Endothelial cell of umbilical vein (primary cell): Measurements from ENCODE around the gene FXYD6. TPM values are rescaled to one million over a fixed set of nuclear protein-coding genes. Genes with fewer than 3 reads are reported as not detected.

Experiments used
- BruUV-seq: library from RNA; stranded (reverse); fragments of 400-500 nt; replicated peaks from 2 replicates; lab custom pipeline; 2021; lab: Mats Ljungman, UMichigan
- CTCF ChIA-PET: fragments of 300-600, 350-600 bp; sonication (Branson Sonifier 250); formaldehyde crosslinking; loops from one replicate; lab custom pipeline; 2021; ENCODE audit warnings: antibody characterized with exemption, inconsistent platforms; lab: Charles Lee
- POLR2A ChIA-PET: fragments of 300-600, 350-600 bp; sonication (Branson Sonifier 250); formaldehyde crosslinking; loops from one replicate; lab custom pipeline; 2021; ENCODE audit warnings: antibody characterized with exemption, inconsistent platforms; lab: Charles Lee
- DNase-seq: peaks from one replicate; pipeline ENCODE4 v3.0.0-alpha.2; 2011; ENCODE audit warnings: low read depth, low spot score
- FAIRE-seq: peaks from 2 replicates; lab custom pipeline; 2011; peaks lifted over from hg19 to GRCh38; lab: Jason Lieb, UNC
- H2AFZ ChIP-seq: 2 replicates; pipeline ENCODE4 v1.6.0; 2012; ENCODE audit warnings: low read depth, low read length, control low read depth, inconsistent platforms
- H3K27ac ChIP-seq: 2 replicates; pipeline ENCODE4 v1.5.1; 2011; ENCODE audit warnings: low read depth, mild to moderate bottlenecking, control low read depth, low read length, moderate library complexity; ENCODE audit not compliant: insufficient read depth
- H3K27me3 ChIP-seq, 2 experiments: 2 replicates each; pipeline versions ENCODE4 v1.6.0 to v1.6.1; 2011; ENCODE audit warnings: low read length in 2 of 2, mixed read lengths in 1 of 2; ENCODE audit not compliant: control insufficient read depth in 2 of 2, insufficient read depth in 2 of 2
- H3K36me3 ChIP-seq, 2 experiments: 2 replicates in 1 of 2; 3 replicates in 1 of 2; pipeline ENCODE4 v1.5.1; 2011; ENCODE audit warnings: low read length in 2 of 2, mild to moderate bottlenecking in 1 of 2, moderate library complexity in 1 of 2; ENCODE audit not compliant: control insufficient read depth in 2 of 2, insufficient read depth in 2 of 2; ENCODE audit errors: extremely low read depth in 1 of 2
- H3K4me1 ChIP-seq: 3 replicates; pipeline ENCODE4 v1.5.1; 2011; ENCODE audit warnings: mild to moderate bottlenecking, low read length; ENCODE audit not compliant: control insufficient read depth, insufficient read depth; ENCODE audit errors: extremely low read depth
- H3K4me2 ChIP-seq: 2 replicates; pipeline ENCODE4 v1.6.1; 2011; ENCODE audit warnings: low read length, control low read depth, mixed read lengths; ENCODE audit not compliant: insufficient read depth
- H3K4me3 ChIP-seq, 3 experiments: fragments of 200-600 bp in 1 of 3; sonication (generic), shearing (Covaris generic) in 1 of 3; replicated peaks in 1 of 3; 2 replicates each; pipeline ENCODE4 v1.5.1; 2011 to 2016; ENCODE audit warnings: control low read depth in 3 of 3, low read length in 3 of 3, mild to moderate bottlenecking in 2 of 3, inconsistent platforms in 1 of 3, low read depth in 1 of 3, moderate library complexity in 1 of 3; ENCODE audit not compliant: insufficient read depth in 1 of 3
- H3K79me2 ChIP-seq: 2 replicates; pipeline ENCODE4 v1.6.0; 2012; ENCODE audit warnings: low read length, inconsistent platforms; ENCODE audit not compliant: control insufficient read depth, insufficient read depth
- H3K9ac ChIP-seq: replicated peaks from 2 replicates; pipeline ENCODE3; 2011; ENCODE audit warnings: low read length, control low read depth; ENCODE audit not compliant: insufficient read depth; ENCODE audit errors: extremely low read depth
- H3K9me1 ChIP-seq: replicated peaks from 3 replicates; pipeline ENCODE4 v1.6.0; 2011; ENCODE audit warnings: mild to moderate bottlenecking, low read length; ENCODE audit not compliant: control insufficient read depth, insufficient read depth; ENCODE audit errors: extremely low read depth
- H3K9me3 ChIP-seq: replicated peaks from 2 replicates; pipeline ENCODE4 v1.5.1; 2012; ENCODE audit warnings: low read length, inconsistent platforms; ENCODE audit not compliant: control insufficient read depth, insufficient read depth
- H4K20me1 ChIP-seq: replicated peaks from 2 replicates; pipeline ENCODE3; 2011; ENCODE audit warnings: mild to moderate bottlenecking, low read length; ENCODE audit not compliant: control insufficient read depth, insufficient read depth; ENCODE audit errors: extremely low read depth
- CTCF ChIP-seq, 2 donors: IDR thresholded peaks; 1 replicate in 1 of 2; 2 replicates in 1 of 2; pipeline ENCODE4 v1.5.1; 2011; ENCODE audit warnings: low read length in 2 of 2, mild to moderate bottlenecking in 2 of 2, moderate library complexity in 2 of 2, control low read depth in 1 of 2, inconsistent platforms in 1 of 2, low read depth in 1 of 2; ENCODE audit not compliant: insufficient read depth in 1 of 2; ENCODE audit errors: extremely low read depth in 1 of 2
- EZH2 ChIP-seq: IDR thresholded peaks from 2 replicates; pipeline ENCODE4 v1.6.1; 2012; ENCODE audit warnings: borderline replicate concordance, low read depth, mild to moderate bottlenecking, moderate library complexity, low read length, inconsistent platforms; ENCODE audit not compliant: severe bottlenecking
- FOS ChIP-seq: IDR thresholded peaks from 2 replicates; pipeline ENCODE4 v1.6.1; 2011; ENCODE audit warnings: mild to moderate bottlenecking, low read length, moderate library complexity, borderline replicate concordance; ENCODE audit not compliant: insufficient read depth
- GATA2 ChIP-seq: IDR thresholded peaks from 2 replicates; pipeline ENCODE4 v1.7.0; 2011; ENCODE audit warnings: low read depth, mild to moderate bottlenecking, moderate library complexity, mixed read lengths, low read length; ENCODE audit not compliant: insufficient read length, insufficient read depth
- JUN ChIP-seq: IDR thresholded peaks from 2 replicates; pipeline ENCODE4 v1.6.1; 2011; ENCODE audit warnings: borderline replicate concordance, low read depth; ENCODE audit not compliant: insufficient read length, insufficient read depth
- MAX ChIP-seq: IDR thresholded peaks from 2 replicates; pipeline ENCODE4 v1.6.1; 2011; ENCODE audit not compliant: insufficient read depth, insufficient read length
- MYC ChIP-seq: IDR thresholded peaks from one replicate; pipeline ENCODE4 v1.6.1; 2011; ENCODE audit warnings: mild to moderate bottlenecking, low read depth, low read length
- POLR2A ChIP-seq: IDR thresholded peaks from 2 replicates; pipeline ENCODE4 v1.6.1; 2012; ENCODE audit warnings: low read depth, mild to moderate bottlenecking, control low read depth, low read length
- POLR2AphosphoS5 ChIP-seq: IDR thresholded peaks from 2 replicates; pipeline ENCODE4 v1.6.1; 2012; ENCODE audit warnings: low read depth, mild to moderate bottlenecking, control low read depth, low read length, moderate library complexity; ENCODE audit not compliant: insufficient read depth
- dilution Hi-C: fragments of 300-500 bp; cut with MboI; formaldehyde crosslinking; loops from one replicate; pipeline ENCODE4 v1.15.0; 2019; ENCODE audit warnings: low sequenced_read_pairs; ENCODE audit not compliant: extremely low pct_ligation_motif_present
- intact Hi-C: fragments of 100-400 bp; cut with micrococcal nuclease; formaldehyde crosslinking; loops from one replicate; pipeline ENCODE4 v1.10.0; 2022
- polyA plus RNA-seq, 4 experiments: library from polyadenylated mRNA; depleted of rRNA in 3 of 4; stranded (reverse) in 3 of 4; unstranded in 1 of 4; fragments of >200 nt; gene quantifications; 2 replicates each; pipeline versions ENCODE4 v1.2.1 to v1.2.3, GENCODE V29; 2011 to 2012; ENCODE audit warnings: missing spikeins in 1 of 4
- total RNA-seq: library from RNA; stranded (reverse); gene quantifications from 2 replicates; pipeline ENCODE4 v1.2.3, GENCODE V29; 2021

Gene FXYD6
- total and polyA plus RNA-seq, 2 donors (not counting 3 experiments of a cell fraction or from before 2014, with no cell fraction given): 1.4 to 8.7 TPM

GRCh38 chr11:117842131-117842941 lies 34.1 kb downstream of the FXYD6 start:
- no peak overlapping the region for H3K4me3 ChIP-seq
- intact Hi-C loops: no loop called here
- H3K4me1 ChIP-seq: no peaks in the 10 kb centered on the region
- H3K36me3 ChIP-seq: no peaks in the 10 kb centered on the region
- BruUV-seq: no TSS peak
- no peak overlapping the region for H3K27ac ChIP-seq
- H3K79me2 ChIP-seq: no peaks in the 10 kb centered on the region
- H3K4me2 ChIP-seq: no peak overlapping the region
- TF ChIP-seq MYC (no peak), JUN (no peak), EZH2 (no peak), CTCF (IDR thresholded peaks at IDR 0.05; ENCODE audit: extremely low read depth in 1 of 2, insufficient read depth in 1 of 2, low read depth in 1 of 2, low read length in 2 of 2) (no peak), POLR2AphosphoS5 (no peak), MAX (no peak), GATA2 (no peak), POLR2A (no peak), FOS (no peak)
- no peak overlapping the region for H2AFZ ChIP-seq
- H3K9me1 ChIP-seq: no peaks in the 10 kb centered on the region
- H3K9ac ChIP-seq: no peak overlapping the region
- H4K20me1 ChIP-seq: no peaks in the 10 kb centered on the region
- ChIA-PET CTCF (interaction anchor here (0.6 to 7.8 kb wide), 8 partner anchors 9 to 211 kb away, joined by 3 to 229 read pairs (median 10); no protein-coding TSS in a partner anchor), POLR2A (no interaction called here)
- DNase-seq (no peak), FAIRE-seq (no peak)
- H3K27me3 ChIP-seq: peaks cover 0 to 7% of the 10 kb centered on the region in 2 experiments
- no peaks in the 10 kb centered on the region for H3K9me3 ChIP-seq
- dilution Hi-C loops: no loop called here
